Gastrocnemius medialis (tissue), 4 donors: ENCODE measurements around the gene DKKL1.

Experiments used
- CTCF ChIP-seq, 5 experiments: fragments of 450-650 bp in 3 of 5; fragments of 200-600 bp in 2 of 5; sonication (generic) in 2 of 5; IDR thresholded peaks in 4 of 5; conservative IDR thresholded peaks in 1 of 5; 1 replicate in 4 of 5; 2 replicates in 1 of 5; pipeline ENCODE4 v1.5.1; 2016 to 2019; ENCODE audit warnings: antibody characterized with exemption in 5 of 5, mild to moderate bottlenecking in 3 of 5, moderate library complexity in 3 of 5
- POLR2A ChIP-seq, 2 donors: fragments of 450-650 bp; IDR thresholded peaks; one replicate each; pipeline ENCODE4 v1.6.1; 2017; ENCODE audit warnings: antibody characterized with exemption in 2 of 2, mild to moderate bottlenecking in 2 of 2, moderate library complexity in 2 of 2

- TF ChIP-seq CTCF (IDR thresholded peaks at IDR 0.05 in 4 of 5, conservative IDR thresholded peaks at IDR 0.05 in 1 of 5) = no peak
- TF ChIP-seq POLR2A (IDR thresholded peaks at IDR 0.05) = no peak
Observed at GRCh38 chr19:49407079-49407478, 43.4 kb downstream of the DKKL1 start.
